Chondrocyte (in vitro differentiated cells): ENCODE results near the gene OR2T35. TPM values are rescaled to one million over a fixed set of nuclear protein-coding genes. Genes with fewer than 3 reads are reported as not detected.
A peak's percentile ranks its signal among the peaks of the same experiment; 100 is the strongest.
"Not testable (repeated sequence)": the region's sequence is repeated elsewhere in the genome, so short reads cannot be mapped to it uniquely, and the experiment has no call there.

Experiments
- DNase-seq: peaks from one replicate; pipeline ENCODE4 v3.0.0; 2021; ENCODE audit warnings: mixed read lengths, low spot score
- H3K27ac Mint-ChIP-seq: one replicate; pipeline ENCODE4 v1.8.0; 2021; ENCODE audit warnings: mild to moderate bottlenecking, moderate library complexity, mixed read lengths; ENCODE audit not compliant: unreplicated experiment
- H3K27me3 Mint-ChIP-seq: 2 replicates; pipeline ENCODE4 v1.8.0; 2021; ENCODE audit warnings: low read depth, mixed read lengths
- H3K36me3 Mint-ChIP-seq: 2 replicates; pipeline ENCODE4 v1.8.0; 2021; ENCODE audit warnings: low read depth, mixed read lengths
- H3K4me1 Mint-ChIP-seq: 2 replicates; pipeline ENCODE4 v1.8.0; 2021; ENCODE audit warnings: low read depth, mild to moderate bottlenecking, mixed read lengths
- H3K4me3 Mint-ChIP-seq: one replicate; pipeline ENCODE4 v1.8.0; 2021; ENCODE audit warnings: mild to moderate bottlenecking, moderate library complexity, mixed read lengths; ENCODE audit not compliant: unreplicated experiment
- H3K9me3 Mint-ChIP-seq: 2 replicates; pipeline ENCODE4 v1.8.0; 2021; ENCODE audit warnings: low read depth, mixed read lengths
- long read RNA-seq: library from polyadenylated mRNA; stranded (forward); transcript quantifications from one replicate; pipeline ENCODE4 v2.0.0, GENCODE V29; 2021
- total RNA-seq: library from RNA; stranded (reverse); gene quantifications from 3 replicates; pipeline ENCODE4 v1.2.1, GENCODE V29; 2021
- TF ChIP-seq, protein P1 (sequence below): fragments of 200-600 bp; sonication (generic); IDR thresholded peaks from 2 replicates; pipeline ENCODE4 v1.5.0; 2021; ENCODE audit warnings: antibody characterized with exemption, mild to moderate bottlenecking, moderate library complexity

OR2T35 gene, protein sequence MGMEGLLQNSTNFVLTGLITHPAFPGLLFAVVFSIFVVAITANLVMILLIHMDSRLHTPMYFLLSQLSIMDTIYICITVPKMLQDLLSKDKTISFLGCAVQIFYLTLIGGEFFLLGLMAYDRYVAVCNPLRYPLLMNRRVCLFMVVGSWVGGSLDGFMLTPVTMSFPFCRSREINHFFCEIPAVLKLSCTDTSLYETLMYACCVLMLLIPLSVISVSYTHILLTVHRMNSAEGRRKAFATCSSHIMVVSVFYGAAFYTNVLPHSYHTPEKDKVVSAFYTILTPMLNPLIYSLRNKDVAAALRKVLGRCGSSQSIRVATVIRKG
- not detected in 3 replicates for total RNA-seq
- long read RNA-seq = 0 reads

DNA sequence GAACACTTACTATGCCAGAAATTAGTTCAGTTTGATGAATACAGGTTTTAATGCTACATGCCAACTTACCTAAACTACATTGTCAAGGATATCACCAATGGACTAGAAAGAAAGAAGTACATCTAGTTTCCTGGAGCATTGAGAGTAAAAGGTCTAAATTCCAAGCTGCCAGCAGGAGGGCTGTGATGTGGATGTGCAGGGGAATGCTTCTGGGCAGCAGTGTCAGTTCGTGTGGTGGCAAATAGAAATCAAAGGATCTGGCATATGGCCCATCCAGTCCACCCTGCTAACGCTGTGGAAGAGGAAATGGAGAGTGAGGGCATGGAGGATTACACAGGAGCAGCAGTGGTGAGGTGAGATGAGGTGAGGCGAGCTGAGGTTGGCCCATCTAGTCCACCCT is at the start of gene OR2T35:
Gene OR2T35 (minus strand): TSS at position 101 of the 400 bp plus-strand sequence. CDS start 6,020 bp downstream, outside the sequence.
- H3K4me3 Mint-ChIP-seq, DNase-seq, H3K36me3 Mint-ChIP-seq, H3K9me3 Mint-ChIP-seq, H3K27me3 Mint-ChIP-seq, H3K4me1 Mint-ChIP-seq, H3K27ac Mint-ChIP-seq: not testable (repeated sequence)

DNA sequence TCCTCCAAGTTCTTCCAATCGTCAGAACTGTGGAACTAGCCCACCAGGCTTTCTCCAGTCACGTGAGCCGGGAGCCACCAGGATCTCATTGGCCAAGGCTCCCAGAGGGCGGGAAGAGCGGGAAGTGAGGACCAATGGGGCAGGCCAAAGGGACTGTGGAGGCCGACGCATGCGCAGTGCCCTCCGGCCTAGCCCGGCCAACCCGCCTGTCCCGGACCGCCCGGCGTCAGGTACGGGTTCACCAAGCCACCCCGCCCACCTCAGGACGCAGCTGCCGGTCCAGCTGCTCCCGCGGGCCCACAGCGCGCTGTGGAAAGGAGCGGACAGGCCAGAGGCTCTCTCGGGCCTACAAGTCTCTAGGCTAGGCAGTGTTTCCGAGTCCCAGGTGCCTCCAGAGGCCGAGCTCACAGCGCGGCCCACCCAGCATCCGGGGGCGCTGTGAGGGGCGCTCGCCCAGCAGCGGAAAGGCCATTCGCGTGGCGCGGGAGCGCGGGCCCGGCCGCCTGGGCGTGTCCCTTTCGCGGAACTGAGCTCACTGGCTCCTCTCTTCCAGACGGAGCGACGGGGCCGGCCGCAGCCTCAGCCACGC is 46.6 kb upstream of the OR2T35 start:
- Mint-ChIP-seq H3K36me3 (no peaks in the 10 kb centered on the region), H3K27ac (no peak overlapping the region), H3K4me1 (no peaks in the 10 kb centered on the region), H3K4me3 (no peak overlapping the region), H3K27me3 (no peaks in the 10 kb centered on the region), H3K9me3 (peaks cover 45% of the 10 kb centered on the region)
- TF ChIP-seq, protein P1, sequence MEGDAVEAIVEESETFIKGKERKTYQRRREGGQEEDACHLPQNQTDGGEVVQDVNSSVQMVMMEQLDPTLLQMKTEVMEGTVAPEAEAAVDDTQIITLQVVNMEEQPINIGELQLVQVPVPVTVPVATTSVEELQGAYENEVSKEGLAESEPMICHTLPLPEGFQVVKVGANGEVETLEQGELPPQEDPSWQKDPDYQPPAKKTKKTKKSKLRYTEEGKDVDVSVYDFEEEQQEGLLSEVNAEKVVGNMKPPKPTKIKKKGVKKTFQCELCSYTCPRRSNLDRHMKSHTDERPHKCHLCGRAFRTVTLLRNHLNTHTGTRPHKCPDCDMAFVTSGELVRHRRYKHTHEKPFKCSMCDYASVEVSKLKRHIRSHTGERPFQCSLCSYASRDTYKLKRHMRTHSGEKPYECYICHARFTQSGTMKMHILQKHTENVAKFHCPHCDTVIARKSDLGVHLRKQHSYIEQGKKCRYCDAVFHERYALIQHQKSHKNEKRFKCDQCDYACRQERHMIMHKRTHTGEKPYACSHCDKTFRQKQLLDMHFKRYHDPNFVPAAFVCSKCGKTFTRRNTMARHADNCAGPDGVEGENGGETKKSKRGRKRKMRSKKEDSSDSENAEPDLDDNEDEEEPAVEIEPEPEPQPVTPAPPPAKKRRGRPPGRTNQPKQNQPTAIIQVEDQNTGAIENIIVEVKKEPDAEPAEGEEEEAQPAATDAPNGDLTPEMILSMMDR = no peak
- DNase-seq = peak; percentile 92

DNA sequence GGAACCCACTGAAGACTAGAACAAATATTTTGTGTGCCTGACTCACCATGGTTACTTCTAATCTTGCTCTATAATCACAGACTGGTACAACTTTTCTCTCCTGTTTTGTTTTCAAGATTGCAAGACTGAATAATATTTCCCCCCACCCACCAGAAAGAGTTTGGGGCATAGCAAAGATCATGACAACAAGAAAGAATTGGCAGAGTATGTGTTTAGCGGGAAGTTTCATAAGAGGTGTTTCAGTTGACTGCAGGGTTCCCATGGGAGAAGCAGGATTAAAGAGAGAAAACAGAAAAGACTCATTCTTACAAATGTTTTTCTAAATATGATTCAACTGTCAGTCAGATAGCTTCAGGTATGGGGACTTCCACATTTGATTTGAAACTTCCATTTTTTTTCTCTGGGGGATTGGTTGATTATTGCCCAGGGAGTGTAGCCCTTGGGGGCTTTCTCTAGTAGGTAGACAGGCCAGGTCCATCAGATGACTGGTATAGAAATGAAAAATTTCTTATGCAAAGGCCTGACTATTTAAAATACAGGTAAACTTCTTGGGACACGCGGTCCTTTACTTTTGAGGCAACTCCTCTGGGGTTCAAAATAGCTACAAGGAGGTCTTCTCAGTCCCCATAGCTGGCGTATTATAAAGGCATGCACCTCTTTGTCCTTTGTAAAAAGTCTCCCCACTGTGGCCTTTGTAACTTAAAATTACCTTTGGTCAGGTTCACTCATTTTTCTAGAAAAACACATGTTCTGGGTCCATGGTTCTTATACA is 43.6 kb upstream of the OR2T35 start:
- no peaks in the 10 kb centered on the region for H3K4me1 Mint-ChIP-seq
- no peak overlapping the region for H3K4me3 Mint-ChIP-seq
- no peaks in the 10 kb centered on the region for H3K27me3 Mint-ChIP-seq
- no peak for DNase-seq
- H3K36me3 Mint-ChIP-seq = no peaks in the 10 kb centered on the region
- TF ChIP-seq, protein P1 = no peak
- peaks cover 42% of the 10 kb centered on the region for H3K9me3 Mint-ChIP-seq
- no peak overlapping the region for H3K27ac Mint-ChIP-seq

DNA sequence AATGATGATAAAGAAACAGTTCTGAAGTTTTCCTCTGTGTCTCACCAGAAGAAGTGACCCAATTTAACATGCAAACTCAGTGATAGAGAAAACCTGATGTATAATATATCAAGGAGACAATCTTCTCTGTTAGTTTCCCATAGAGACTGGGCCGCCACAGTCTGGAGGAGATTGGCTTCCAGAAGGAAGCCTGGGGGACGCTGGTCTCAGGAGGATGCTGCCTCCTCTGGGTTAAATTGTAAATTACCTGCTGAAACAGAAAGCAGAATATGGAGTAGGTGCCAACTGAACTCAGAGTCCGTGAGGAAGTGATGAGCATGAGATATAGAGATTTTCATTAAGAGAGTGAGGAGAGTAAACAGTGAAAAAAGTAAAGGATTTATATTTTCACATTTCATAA is 41.7 kb upstream of the OR2T35 start:
- no peaks in the 10 kb centered on the region for H3K27me3 Mint-ChIP-seq
- DNase-seq = no peak
- H3K9me3 Mint-ChIP-seq = peaks cover 40% of the 10 kb centered on the region
- H3K4me3 Mint-ChIP-seq = no peak overlapping the region
- no peaks in the 10 kb centered on the region for H3K4me1 Mint-ChIP-seq
- no peak overlapping the region for H3K27ac Mint-ChIP-seq
- TF ChIP-seq, protein P1 = no peak
- no peaks in the 10 kb centered on the region for H3K36me3 Mint-ChIP-seq

DNA sequence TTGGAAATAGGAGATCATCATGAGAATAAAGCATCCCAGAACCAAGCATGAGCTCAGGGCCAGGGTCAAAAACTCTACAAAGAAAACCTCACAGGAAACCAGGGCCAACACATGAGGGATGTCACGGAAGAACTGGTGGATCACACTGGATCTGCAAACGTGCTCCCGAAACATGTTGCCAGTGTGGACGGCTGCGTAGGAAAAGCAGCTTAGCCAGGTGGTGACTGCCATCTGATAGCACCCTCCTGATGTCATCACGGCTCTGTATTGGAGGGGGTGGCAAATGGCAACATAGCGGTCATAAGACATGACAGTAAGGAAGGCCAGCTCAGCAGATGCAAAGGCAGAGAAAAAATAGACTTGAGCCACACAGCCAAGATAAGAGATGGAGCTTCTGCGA is 36.6 kb upstream of the OR2T35 start:
- TF ChIP-seq, protein P1 = no peak
- H3K36me3 Mint-ChIP-seq = no peaks in the 10 kb centered on the region
- peaks cover 34% of the 10 kb centered on the region for H3K9me3 Mint-ChIP-seq
- H3K4me1 Mint-ChIP-seq = no peaks in the 10 kb centered on the region
- no peak for DNase-seq
- H3K27me3 Mint-ChIP-seq = no peaks in the 10 kb centered on the region
- no peak overlapping the region for H3K27ac Mint-ChIP-seq
- no peak overlapping the region for H3K4me3 Mint-ChIP-seq
